Keratinocyte (primary cell): ENCODE measurements around the gene FHIT. TPM values are rescaled to one million over a fixed set of nuclear protein-coding genes. Genes with fewer than 3 reads are reported as not detected.

Source experiments
- DNase-seq: peaks from one replicate; pipeline ENCODE4 v3.0.0-alpha.2; 2011; ENCODE audit warnings: low read depth, missing footprints, low spot score
- FAIRE-seq: peaks from 2 replicates; lab custom pipeline; 2011; peaks lifted over from hg19 to GRCh38; lab: Jason Lieb, UNC
- H2AFZ ChIP-seq: 2 replicates; pipeline ENCODE4 v1.6.0; 2012; ENCODE audit warnings: low read length, control low read depth, inconsistent platforms; ENCODE audit not compliant: control insufficient read depth
- H3K27ac ChIP-seq: 2 replicates; pipeline ENCODE4 v1.5.1; 2011; ENCODE audit warnings: low read length; ENCODE audit not compliant: control insufficient read depth, insufficient read depth
- H3K27me3 ChIP-seq: 3 replicates; pipeline ENCODE4 v1.6.0; 2011; ENCODE audit warnings: low read length; ENCODE audit not compliant: control insufficient read depth, insufficient read depth; ENCODE audit errors: extremely low read depth
- H3K36me3 ChIP-seq, 2 experiments: 2 replicates in 1 of 2; 3 replicates in 1 of 2; pipeline ENCODE4 v1.5.1; 2011; ENCODE audit warnings: low read length in 2 of 2, mild to moderate bottlenecking in 1 of 2; ENCODE audit not compliant: control insufficient read depth in 2 of 2, insufficient read depth in 2 of 2; ENCODE audit errors: extremely low read depth in 1 of 2
- H3K4me1 ChIP-seq: 3 replicates; pipeline ENCODE4 v1.5.1; 2011; ENCODE audit warnings: low read length; ENCODE audit not compliant: control insufficient read depth, insufficient read depth; ENCODE audit errors: extremely low read depth
- H3K4me2 ChIP-seq: 3 replicates; pipeline ENCODE4 v1.6.0; 2011; ENCODE audit warnings: low read depth, low read length; ENCODE audit not compliant: control insufficient read depth, insufficient read depth; ENCODE audit errors: extremely low read depth
- H3K4me3 ChIP-seq, 3 experiments: fragments of 200-600 bp in 1 of 3; sonication (generic) in 1 of 3; 2 replicates in 2 of 3; 3 replicates in 1 of 3; pipeline ENCODE4 v1.5.1; 2011 to 2016; ENCODE audit warnings: low read length in 3 of 3, mild to moderate bottlenecking in 3 of 3, control low read depth in 2 of 3, inconsistent platforms in 1 of 3, low read depth in 1 of 3, mixed read lengths in 1 of 3, mixed run types in 1 of 3, moderate library complexity in 1 of 3; ENCODE audit not compliant: control insufficient read depth in 2 of 3, insufficient read depth in 2 of 3; ENCODE audit errors: extremely low read depth in 1 of 3
- H3K79me2 ChIP-seq: 2 replicates; pipeline ENCODE4 v1.6.0; 2012; ENCODE audit warnings: low read length; ENCODE audit not compliant: control insufficient read depth, insufficient read depth
- H3K9ac ChIP-seq: 3 replicates; pipeline ENCODE4 v1.6.0; 2011; ENCODE audit warnings: low read length; ENCODE audit not compliant: control insufficient read depth, insufficient read depth; ENCODE audit errors: extremely low read depth
- H3K9me1 ChIP-seq: 3 replicates; pipeline ENCODE4 v1.6.0; 2011; ENCODE audit warnings: low read length; ENCODE audit not compliant: control insufficient read depth, insufficient read depth; ENCODE audit errors: extremely low read depth
- H3K9me3 ChIP-seq: 2 replicates; pipeline ENCODE4 v1.5.1; 2012; ENCODE audit warnings: low read depth, low read length; ENCODE audit not compliant: control insufficient read depth
- H4K20me1 ChIP-seq: 3 replicates; pipeline ENCODE4 v1.6.0; 2011; ENCODE audit warnings: low read length; ENCODE audit not compliant: control insufficient read depth, insufficient read depth; ENCODE audit errors: extremely low read depth
- EZH2 ChIP-seq: IDR thresholded peaks from one replicate; pipeline ENCODE4 v1.6.1; 2012; ENCODE audit warnings: inconsistent platforms, mild to moderate bottlenecking, low read length, moderate library complexity
- dilution Hi-C: fragments of 300-500 bp; cut with MboI; formaldehyde crosslinking; loops from one replicate; pipeline ENCODE4 v1.7.0; 2020; ENCODE audit warnings: low sequenced_read_pairs; ENCODE audit not compliant: extremely low pct_ligation_motif_present
- polyA plus RNA-seq, 5 experiments: library from polyadenylated mRNA; depleted of rRNA in 3 of 5; stranded (reverse) in 3 of 5; stranded (forward) in 1 of 5; unstranded in 1 of 5; fragments of >200 nt; gene quantifications; 1 replicate in 1 of 5; 2 replicates in 3 of 5; 3 replicates in 1 of 5; pipeline versions ENCODE4 v1.2.1 to v1.2.3, GENCODE V29; 2011 to 2012; ENCODE audit warnings: missing spikeins in 2 of 5, low read depth in 1 of 5, low replicate concordance in 1 of 5
- TF ChIP-seq, protein P1 (sequence below), 3 experiments: IDR thresholded peaks in 1 of 3; conservative IDR thresholded peaks in 1 of 3; optimal IDR thresholded peaks in 1 of 3; 2 replicates in 2 of 3; 3 replicates in 1 of 3; pipeline versions ENCODE3 to v1.5.1; 2011; ENCODE audit warnings: low read length in 3 of 3, mild to moderate bottlenecking in 3 of 3, moderate library complexity in 2 of 3, control low read depth in 1 of 3, inconsistent platforms in 1 of 3; ENCODE audit not compliant: insufficient read depth in 2 of 3; ENCODE audit errors: extremely low read depth in 1 of 3

FHIT gene
- polyA plus RNA-seq, 1 donor (not counting 4 experiments of a cell fraction or from before 2014, with no cell fraction given): 2.2 TPM

DNA sequence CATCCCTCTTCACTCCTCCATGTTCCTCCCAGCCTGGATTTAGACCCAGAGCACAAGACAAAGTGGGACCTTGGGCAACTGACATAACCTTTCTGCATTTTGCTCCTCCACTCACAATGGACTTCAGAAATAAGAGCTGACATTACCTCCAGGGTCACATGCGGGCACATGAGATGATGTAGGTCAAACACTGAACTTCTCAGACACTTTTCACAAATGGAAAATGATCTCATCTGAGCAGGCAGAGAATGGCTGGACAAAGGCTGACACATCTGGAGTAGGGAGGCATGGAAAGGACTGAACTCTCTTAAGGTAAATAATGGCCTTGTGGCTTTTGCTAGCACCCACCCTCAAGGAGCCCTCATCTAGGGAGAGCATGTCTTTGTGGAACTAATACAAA lies 1352.2 kb downstream of the FHIT start:
- no peaks in the 10 kb centered on the region for H3K4me1 ChIP-seq
- dilution Hi-C loops: no loop called here
- H3K9ac ChIP-seq: no peak overlapping the region
- no peaks in the 10 kb centered on the region for H4K20me1 ChIP-seq
- no peaks in the 10 kb centered on the region for H3K27me3 ChIP-seq
- no peaks in the 10 kb centered on the region for H3K79me2 ChIP-seq
- no peak overlapping the region for H3K4me2 ChIP-seq
- no peak overlapping the region for H3K4me3 ChIP-seq
- no peak for TF ChIP-seq EZH2
- TF ChIP-seq, protein P1, sequence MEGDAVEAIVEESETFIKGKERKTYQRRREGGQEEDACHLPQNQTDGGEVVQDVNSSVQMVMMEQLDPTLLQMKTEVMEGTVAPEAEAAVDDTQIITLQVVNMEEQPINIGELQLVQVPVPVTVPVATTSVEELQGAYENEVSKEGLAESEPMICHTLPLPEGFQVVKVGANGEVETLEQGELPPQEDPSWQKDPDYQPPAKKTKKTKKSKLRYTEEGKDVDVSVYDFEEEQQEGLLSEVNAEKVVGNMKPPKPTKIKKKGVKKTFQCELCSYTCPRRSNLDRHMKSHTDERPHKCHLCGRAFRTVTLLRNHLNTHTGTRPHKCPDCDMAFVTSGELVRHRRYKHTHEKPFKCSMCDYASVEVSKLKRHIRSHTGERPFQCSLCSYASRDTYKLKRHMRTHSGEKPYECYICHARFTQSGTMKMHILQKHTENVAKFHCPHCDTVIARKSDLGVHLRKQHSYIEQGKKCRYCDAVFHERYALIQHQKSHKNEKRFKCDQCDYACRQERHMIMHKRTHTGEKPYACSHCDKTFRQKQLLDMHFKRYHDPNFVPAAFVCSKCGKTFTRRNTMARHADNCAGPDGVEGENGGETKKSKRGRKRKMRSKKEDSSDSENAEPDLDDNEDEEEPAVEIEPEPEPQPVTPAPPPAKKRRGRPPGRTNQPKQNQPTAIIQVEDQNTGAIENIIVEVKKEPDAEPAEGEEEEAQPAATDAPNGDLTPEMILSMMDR (optimal IDR thresholded peaks at IDR 0.05 in 1 of 3, IDR thresholded peaks at IDR 0.05 in 1 of 3, conservative IDR thresholded peaks at IDR 0.05 in 1 of 3; ENCODE audit: extremely low read depth in 1 of 3, insufficient read depth in 2 of 3, low read length in 3 of 3): no peak
- H3K9me1 ChIP-seq: no peaks in the 10 kb centered on the region
- FAIRE-seq: no peak
- no peak for DNase-seq
- no peaks in the 10 kb centered on the region for H3K36me3 ChIP-seq
- no peaks in the 10 kb centered on the region for H3K9me3 ChIP-seq
- H3K27ac ChIP-seq: no peak overlapping the region
- no peak overlapping the region for H2AFZ ChIP-seq

DNA sequence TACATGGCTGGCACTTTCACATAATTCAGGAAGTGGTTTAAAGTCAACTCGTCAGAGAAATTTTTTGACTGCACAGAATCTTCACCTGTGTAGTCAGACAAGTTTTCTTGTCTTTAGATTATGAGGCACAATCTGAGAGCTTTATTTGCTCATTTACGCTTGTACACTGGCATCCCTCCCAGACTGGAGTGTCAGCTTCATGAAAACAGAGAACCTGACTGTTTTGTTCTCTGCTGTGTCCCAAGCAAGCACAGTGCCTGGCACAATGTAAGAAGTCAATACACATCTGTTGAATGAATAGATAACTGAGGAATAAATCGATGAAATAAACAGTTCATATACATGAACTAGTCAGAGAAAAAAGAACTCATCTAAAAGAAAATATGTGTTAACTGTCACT lies 1355.3 kb downstream of the FHIT start:
- Histone ChIP-seq H3K79me2 (no peaks in the 10 kb centered on the region), H3K9me1 (no peaks in the 10 kb centered on the region), H3K9ac (no peak overlapping the region), H3K4me2 (no peak overlapping the region), H3K36me3 (no peaks in the 10 kb centered on the region), H3K4me1 (no peaks in the 10 kb centered on the region), H3K9me3 (no peaks in the 10 kb centered on the region), H3K4me3 (no peak overlapping the region), H4K20me1 (no peaks in the 10 kb centered on the region), H3K27me3 (no peaks in the 10 kb centered on the region), H2AFZ (no peak overlapping the region), H3K27ac (no peak overlapping the region)
- no peak for FAIRE-seq
- TF ChIP-seq, protein P1 (optimal IDR thresholded peaks at IDR 0.05 in 1 of 3, IDR thresholded peaks at IDR 0.05 in 1 of 3, conservative IDR thresholded peaks at IDR 0.05 in 1 of 3; ENCODE audit: extremely low read depth in 1 of 3, insufficient read depth in 2 of 3, low read length in 3 of 3): no peak
- TF ChIP-seq EZH2: no peak
- dilution Hi-C loops: no loop called here
- DNase-seq: no peak
